Liver (tissue), 3 donors: ENCODE measurements around the gene TLE4.

Experiments used
- EGR1 ChIP-seq, 2 donors: IDR thresholded peaks; 2 replicates each; pipeline ENCODE4 v1.6.1; 2016 to 2018; ENCODE audit warnings: antibody characterized with exemption in 2 of 2, low read depth in 2 of 2
- MAX ChIP-seq: IDR thresholded peaks from 2 replicates; pipeline ENCODE4 v1.6.1; 2016; ENCODE audit warnings: antibody characterized with exemption
- TF ChIP-seq, protein P1 (sequence below): fragments of 150-350 bp; IDR thresholded peaks from 2 replicates; pipeline ENCODE4 v1.5.1; 2017; ENCODE audit warnings: improper control_type of control experiment, low read depth, low read length; ENCODE audit not compliant: missing input control
- TF ChIP-seq, protein P2 (sequence below): IDR thresholded peaks from 2 replicates; pipeline ENCODE4 v1.6.1; 2016; ENCODE audit warnings: antibody characterized with exemption, mild to moderate bottlenecking
- donor health status: healthy.
- donor health status: healthy.

- TF ChIP-seq, protein P1, sequence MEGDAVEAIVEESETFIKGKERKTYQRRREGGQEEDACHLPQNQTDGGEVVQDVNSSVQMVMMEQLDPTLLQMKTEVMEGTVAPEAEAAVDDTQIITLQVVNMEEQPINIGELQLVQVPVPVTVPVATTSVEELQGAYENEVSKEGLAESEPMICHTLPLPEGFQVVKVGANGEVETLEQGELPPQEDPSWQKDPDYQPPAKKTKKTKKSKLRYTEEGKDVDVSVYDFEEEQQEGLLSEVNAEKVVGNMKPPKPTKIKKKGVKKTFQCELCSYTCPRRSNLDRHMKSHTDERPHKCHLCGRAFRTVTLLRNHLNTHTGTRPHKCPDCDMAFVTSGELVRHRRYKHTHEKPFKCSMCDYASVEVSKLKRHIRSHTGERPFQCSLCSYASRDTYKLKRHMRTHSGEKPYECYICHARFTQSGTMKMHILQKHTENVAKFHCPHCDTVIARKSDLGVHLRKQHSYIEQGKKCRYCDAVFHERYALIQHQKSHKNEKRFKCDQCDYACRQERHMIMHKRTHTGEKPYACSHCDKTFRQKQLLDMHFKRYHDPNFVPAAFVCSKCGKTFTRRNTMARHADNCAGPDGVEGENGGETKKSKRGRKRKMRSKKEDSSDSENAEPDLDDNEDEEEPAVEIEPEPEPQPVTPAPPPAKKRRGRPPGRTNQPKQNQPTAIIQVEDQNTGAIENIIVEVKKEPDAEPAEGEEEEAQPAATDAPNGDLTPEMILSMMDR: no peak
- TF ChIP-seq EGR1 (IDR thresholded peaks at IDR 0.05; ENCODE audit: low read depth in 2 of 2): no peak
- no peak for TF ChIP-seq MAX
- TF ChIP-seq, protein P2, sequence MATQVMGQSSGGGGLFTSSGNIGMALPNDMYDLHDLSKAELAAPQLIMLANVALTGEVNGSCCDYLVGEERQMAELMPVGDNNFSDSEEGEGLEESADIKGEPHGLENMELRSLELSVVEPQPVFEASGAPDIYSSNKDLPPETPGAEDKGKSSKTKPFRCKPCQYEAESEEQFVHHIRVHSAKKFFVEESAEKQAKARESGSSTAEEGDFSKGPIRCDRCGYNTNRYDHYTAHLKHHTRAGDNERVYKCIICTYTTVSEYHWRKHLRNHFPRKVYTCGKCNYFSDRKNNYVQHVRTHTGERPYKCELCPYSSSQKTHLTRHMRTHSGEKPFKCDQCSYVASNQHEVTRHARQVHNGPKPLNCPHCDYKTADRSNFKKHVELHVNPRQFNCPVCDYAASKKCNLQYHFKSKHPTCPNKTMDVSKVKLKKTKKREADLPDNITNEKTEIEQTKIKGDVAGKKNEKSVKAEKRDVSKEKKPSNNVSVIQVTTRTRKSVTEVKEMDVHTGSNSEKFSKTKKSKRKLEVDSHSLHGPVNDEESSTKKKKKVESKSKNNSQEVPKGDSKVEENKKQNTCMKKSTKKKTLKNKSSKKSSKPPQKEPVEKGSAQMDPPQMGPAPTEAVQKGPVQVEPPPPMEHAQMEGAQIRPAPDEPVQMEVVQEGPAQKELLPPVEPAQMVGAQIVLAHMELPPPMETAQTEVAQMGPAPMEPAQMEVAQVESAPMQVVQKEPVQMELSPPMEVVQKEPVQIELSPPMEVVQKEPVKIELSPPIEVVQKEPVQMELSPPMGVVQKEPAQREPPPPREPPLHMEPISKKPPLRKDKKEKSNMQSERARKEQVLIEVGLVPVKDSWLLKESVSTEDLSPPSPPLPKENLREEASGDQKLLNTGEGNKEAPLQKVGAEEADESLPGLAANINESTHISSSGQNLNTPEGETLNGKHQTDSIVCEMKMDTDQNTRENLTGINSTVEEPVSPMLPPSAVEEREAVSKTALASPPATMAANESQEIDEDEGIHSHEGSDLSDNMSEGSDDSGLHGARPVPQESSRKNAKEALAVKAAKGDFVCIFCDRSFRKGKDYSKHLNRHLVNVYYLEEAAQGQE: no peak
Observed at GRCh38 chr9:79762070-79762469, 190.3 kb downstream of the TLE4 start.
